ENCODE measurements around the gene PAPOLA.

DNA sequence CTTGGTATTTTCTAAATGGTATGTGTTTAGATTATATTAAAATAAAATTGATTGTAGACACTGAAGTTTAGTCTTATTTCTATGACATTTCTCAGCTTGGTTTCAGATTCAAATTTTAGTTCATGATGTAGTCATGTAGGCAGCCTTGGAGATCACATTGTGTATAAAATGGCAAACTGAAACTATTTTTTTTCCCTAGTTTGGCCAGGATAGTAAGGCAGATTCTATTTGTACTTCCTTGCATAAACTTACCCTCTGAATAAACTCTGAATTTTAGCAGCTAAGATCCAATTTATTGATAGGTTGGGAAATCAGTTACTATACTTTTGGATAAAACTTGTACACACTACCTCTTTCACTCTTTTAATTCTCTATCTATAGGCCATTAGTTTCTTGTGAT is 30.4 kb downstream of the PAPOLA start:
- TF ChIP-seq TAF1 (IDR thresholded peaks at IDR 0.05; ENCODE audit: borderline replicate concordance, insufficient read depth, low read length) = no peak
- no peak for TF ChIP-seq POLR2AphosphoS5 (IDR thresholded peaks at IDR 0.05; ENCODE audit: low read depth, low read length)
- TF ChIP-seq, protein P1, sequence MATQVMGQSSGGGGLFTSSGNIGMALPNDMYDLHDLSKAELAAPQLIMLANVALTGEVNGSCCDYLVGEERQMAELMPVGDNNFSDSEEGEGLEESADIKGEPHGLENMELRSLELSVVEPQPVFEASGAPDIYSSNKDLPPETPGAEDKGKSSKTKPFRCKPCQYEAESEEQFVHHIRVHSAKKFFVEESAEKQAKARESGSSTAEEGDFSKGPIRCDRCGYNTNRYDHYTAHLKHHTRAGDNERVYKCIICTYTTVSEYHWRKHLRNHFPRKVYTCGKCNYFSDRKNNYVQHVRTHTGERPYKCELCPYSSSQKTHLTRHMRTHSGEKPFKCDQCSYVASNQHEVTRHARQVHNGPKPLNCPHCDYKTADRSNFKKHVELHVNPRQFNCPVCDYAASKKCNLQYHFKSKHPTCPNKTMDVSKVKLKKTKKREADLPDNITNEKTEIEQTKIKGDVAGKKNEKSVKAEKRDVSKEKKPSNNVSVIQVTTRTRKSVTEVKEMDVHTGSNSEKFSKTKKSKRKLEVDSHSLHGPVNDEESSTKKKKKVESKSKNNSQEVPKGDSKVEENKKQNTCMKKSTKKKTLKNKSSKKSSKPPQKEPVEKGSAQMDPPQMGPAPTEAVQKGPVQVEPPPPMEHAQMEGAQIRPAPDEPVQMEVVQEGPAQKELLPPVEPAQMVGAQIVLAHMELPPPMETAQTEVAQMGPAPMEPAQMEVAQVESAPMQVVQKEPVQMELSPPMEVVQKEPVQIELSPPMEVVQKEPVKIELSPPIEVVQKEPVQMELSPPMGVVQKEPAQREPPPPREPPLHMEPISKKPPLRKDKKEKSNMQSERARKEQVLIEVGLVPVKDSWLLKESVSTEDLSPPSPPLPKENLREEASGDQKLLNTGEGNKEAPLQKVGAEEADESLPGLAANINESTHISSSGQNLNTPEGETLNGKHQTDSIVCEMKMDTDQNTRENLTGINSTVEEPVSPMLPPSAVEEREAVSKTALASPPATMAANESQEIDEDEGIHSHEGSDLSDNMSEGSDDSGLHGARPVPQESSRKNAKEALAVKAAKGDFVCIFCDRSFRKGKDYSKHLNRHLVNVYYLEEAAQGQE (IDR thresholded peaks at IDR 0.05; ENCODE audit: insufficient read depth in 1 of 2, low read depth in 2 of 2, low read length in 2 of 2) = no peak
- TF ChIP-seq SIN3A (IDR thresholded peaks at IDR 0.05; ENCODE audit: borderline replicate concordance, insufficient read depth, low read length) = no peak

Measured in PFSK-1 (cell line).